Lower leg skin (tissue), 3 donors: ENCODE results near the gene MELTF.

Experiments
- CTCF ChIP-seq, 3 donors: fragments of 450-650 bp; IDR thresholded peaks; one replicate each; pipeline ENCODE4 v1.5.1; 2016; ENCODE audit warnings: antibody characterized with exemption in 3 of 3, mild to moderate bottlenecking in 3 of 3, moderate library complexity in 2 of 3
- POLR2A ChIP-seq, 2 donors: fragments of 450-650 bp; IDR thresholded peaks; one replicate each; pipeline ENCODE4 v1.6.1; 2016 to 2017; ENCODE audit warnings: antibody characterized with exemption in 2 of 2, mild to moderate bottlenecking in 1 of 2, moderate library complexity in 1 of 2

- no peak for TF ChIP-seq CTCF (IDR thresholded peaks at IDR 0.05)
- no peak for TF ChIP-seq POLR2A (IDR thresholded peaks at IDR 0.05)
Observed at GRCh38 chr3:197012540-197012883, 17.1 kb downstream of the MELTF start.
